Erythroblast (primary cell): ENCODE results near the gene ZXDC.

Experiments
- GATA1 ChIP-seq: IDR thresholded peaks from 2 replicates; pipeline ENCODE4 v1.6.1; 2011; ENCODE audit warnings: low read depth, mild to moderate bottlenecking, control low read depth, low read length, moderate library complexity
- POLR2A ChIP-seq: IDR thresholded peaks from 2 replicates; pipeline ENCODE4 v1.6.1; 2011; ENCODE audit warnings: mild to moderate bottlenecking, low read length

GRCh38 chr3:126416943-126417342 is 58.7 kb downstream of the ZXDC start:
- TF ChIP-seq POLR2A (no peak), GATA1 (no peak)
